ENCODE results near the gene NFIA.

- TF ChIP-seq CTCF (conservative IDR thresholded peaks at IDR 0.05; ENCODE audit: low read length) (no peak), EZH2phosphoT487 (IDR thresholded peaks at IDR 0.05; ENCODE audit: borderline replicate concordance) (no peak)
Measured at GRCh38 chr1:61389926-61390845, 307.8 kb downstream of the NFIA start.

All from Loucy (cell line).